ENCODE data around the gene TMEM72.

Gene TMEM72

DNA sequence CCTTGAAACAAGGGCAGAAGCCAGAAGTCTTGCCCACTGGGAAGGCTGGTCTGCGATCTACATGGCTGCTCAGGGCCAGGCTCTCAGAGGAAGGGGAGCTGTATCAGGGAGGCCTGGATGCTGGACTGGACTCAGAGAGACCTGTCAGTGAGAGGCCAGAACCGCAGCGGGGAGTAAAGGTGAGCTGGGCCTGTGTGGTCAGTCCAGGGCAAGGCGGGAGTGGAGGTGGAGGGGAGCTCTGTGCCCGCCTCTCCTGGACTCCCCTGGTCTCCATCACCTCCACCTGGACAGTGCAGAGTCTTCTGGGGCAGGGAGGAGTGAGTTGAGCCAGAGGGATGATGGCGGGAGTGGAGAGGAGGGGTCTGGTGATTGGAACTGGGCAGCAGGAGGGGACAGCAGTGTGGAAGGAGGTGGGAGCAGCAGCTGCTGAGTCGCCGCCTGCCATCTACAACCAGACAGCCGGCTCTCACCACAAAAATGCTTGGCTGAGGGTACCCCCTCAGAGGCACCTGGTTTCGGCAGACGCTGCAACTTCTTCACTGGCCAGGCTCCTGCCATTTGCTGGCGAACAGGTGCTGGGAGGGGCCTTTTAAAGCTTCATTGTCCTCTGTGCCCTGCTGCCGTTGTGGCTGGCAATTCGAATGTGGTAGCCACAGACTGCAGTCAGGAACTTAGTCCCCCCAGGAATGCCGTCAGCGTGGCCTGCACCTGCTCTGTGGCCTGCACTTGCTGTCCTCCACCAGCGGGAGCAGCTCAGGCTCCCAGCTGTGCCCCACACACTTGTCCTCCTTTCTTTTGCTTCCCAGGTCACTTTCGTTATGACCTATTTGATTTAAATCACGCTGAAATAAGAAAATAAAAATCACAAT is 52.0 kb downstream of the TMEM72 start:
- H3K27ac ChIP-seq, result no peak overlapping the region
- H3K36me3 ChIP-seq, result no peaks in the 10 kb centered on the region
- no peaks in the 10 kb centered on the region for H3K27me3 ChIP-seq
- no peaks in the 10 kb centered on the region for H3K9me3 ChIP-seq
- no peak overlapping the region for H3K4me3 ChIP-seq (ENCODE audit: low read depth in 1 of 2, low read length in 1 of 2)
- TF ChIP-seq, protein P1, sequence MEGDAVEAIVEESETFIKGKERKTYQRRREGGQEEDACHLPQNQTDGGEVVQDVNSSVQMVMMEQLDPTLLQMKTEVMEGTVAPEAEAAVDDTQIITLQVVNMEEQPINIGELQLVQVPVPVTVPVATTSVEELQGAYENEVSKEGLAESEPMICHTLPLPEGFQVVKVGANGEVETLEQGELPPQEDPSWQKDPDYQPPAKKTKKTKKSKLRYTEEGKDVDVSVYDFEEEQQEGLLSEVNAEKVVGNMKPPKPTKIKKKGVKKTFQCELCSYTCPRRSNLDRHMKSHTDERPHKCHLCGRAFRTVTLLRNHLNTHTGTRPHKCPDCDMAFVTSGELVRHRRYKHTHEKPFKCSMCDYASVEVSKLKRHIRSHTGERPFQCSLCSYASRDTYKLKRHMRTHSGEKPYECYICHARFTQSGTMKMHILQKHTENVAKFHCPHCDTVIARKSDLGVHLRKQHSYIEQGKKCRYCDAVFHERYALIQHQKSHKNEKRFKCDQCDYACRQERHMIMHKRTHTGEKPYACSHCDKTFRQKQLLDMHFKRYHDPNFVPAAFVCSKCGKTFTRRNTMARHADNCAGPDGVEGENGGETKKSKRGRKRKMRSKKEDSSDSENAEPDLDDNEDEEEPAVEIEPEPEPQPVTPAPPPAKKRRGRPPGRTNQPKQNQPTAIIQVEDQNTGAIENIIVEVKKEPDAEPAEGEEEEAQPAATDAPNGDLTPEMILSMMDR (IDR thresholded peaks at IDR 0.05), result no peak
- H3K4me1 ChIP-seq (ENCODE audit: control insufficient read depth in 1 of 2, insufficient read depth in 1 of 2, low read depth in 1 of 2, low read length in 1 of 2), result peaks cover 51 to 53% of the 10 kb centered on the region in 2 experiments

DNA sequence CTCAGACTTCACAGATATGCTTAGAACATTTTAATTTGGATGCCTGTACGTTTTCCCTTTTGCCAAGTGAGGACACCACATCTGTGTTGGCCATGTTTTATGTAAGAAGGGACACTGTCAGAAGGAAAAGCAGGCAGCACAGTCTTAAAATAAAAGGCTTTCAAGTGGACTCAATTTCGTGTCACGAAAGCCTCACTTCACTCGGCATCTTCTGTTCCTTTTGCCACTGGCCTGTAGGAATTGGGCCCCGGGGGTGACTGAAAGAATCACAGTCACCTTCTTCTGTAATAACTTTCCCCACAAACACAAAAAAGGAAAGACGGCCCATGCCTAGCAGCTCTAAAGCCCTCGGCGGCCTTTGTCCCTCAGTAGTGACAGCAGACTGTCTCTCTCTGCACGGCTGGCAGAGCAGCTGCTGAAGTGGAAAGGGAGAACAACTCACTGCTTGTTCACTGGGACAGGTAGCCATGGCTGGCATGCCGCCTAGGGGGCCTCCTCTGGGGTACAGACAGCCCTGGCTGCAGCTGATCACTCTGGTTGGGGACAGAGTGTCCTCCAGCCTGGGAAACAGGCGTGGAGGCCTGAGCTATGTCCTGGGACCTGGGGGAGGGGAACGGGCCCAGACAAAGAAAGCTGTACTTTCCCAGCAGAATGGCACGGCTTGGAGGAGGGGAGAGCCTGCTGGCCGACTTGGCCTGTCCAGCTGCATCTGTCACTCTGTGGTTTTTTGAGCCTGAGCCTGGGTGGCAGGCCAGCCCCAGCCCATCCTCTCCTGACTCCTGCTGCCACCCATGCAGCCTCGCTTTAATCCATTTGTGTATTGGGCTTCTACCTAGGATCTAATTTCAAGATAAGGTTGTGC is 52.9 kb downstream of the TMEM72 start:
- no peak overlapping the region for H3K4me3 ChIP-seq (ENCODE audit: low read depth in 1 of 2, low read length in 1 of 2)
- H3K27me3 ChIP-seq, result no peaks in the 10 kb centered on the region

DNA sequence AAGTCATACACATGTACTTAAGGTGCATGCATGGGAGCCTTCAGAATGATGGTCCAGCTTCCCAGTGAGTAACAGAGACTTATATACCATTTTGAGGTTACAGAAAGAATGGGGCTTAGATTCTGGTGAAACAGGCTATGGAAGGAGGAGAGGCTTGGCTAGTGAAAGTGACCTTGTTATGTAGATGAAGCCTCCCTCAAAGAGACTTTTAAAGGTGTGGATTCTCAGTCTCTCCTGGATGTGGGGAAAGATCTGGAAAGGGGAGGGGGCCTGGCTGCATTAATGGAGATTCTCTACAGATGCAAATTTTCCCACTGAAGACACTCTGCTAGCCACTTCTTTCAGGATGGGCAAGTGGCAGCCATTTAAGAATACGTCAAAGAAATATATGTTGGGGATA is 54.0 kb downstream of the TMEM72 start:
- Histone ChIP-seq H3K4me3 (ENCODE audit: low read depth in 1 of 2, low read length in 1 of 2) (no peak overlapping the region), H3K4me1 (ENCODE audit: control insufficient read depth in 1 of 2, insufficient read depth in 1 of 2, low read depth in 1 of 2, low read length in 1 of 2) (peaks cover 48 to 55% of the 10 kb centered on the region in 2 experiments), H3K36me3 (no peaks in the 10 kb centered on the region), H3K9me3 (no peaks in the 10 kb centered on the region), H3K27ac (no peak overlapping the region), H3K27me3 (no peaks in the 10 kb centered on the region)
- TF ChIP-seq, protein P1 (IDR thresholded peaks at IDR 0.05), result no peak

More for the DNA sequence above, 52.9 kb downstream of the TMEM72 start:
- no peaks in the 10 kb centered on the region for H3K36me3 ChIP-seq
- H3K4me1 ChIP-seq (ENCODE audit: control insufficient read depth in 1 of 2, insufficient read depth in 1 of 2, low read depth in 1 of 2, low read length in 1 of 2), result peaks cover 51 to 53% of the 10 kb centered on the region in 2 experiments
- TF ChIP-seq, protein P1 (IDR thresholded peaks at IDR 0.05), result no peak
- H3K27ac ChIP-seq, result no peak overlapping the region
- no peaks in the 10 kb centered on the region for H3K9me3 ChIP-seq

DNA sequence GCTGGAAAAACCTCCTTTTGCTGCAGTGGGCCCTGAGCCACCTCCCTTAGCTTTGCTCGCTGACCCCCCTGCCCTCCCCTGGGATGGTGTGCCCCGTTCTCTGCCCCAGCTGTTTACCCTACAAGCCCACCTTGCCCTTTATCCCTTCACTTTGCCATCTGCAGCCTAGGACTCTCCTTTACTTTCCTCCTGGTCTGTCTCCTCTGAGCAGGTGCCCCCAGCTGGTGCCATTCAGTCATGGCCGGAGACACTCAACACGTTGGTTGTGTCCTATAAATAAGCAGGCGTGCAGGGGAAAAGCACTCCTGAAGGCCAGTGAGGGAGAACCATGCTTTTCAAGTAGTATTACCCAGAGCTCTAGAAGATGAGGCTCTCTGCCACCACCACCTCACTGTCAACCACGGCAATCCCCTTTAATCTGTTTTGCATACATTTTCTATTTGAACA is 54.5 kb downstream of the TMEM72 start:
- Histone ChIP-seq H3K4me3 (ENCODE audit: low read depth in 1 of 2, low read length in 1 of 2) (no peak overlapping the region), H3K27ac (no peak overlapping the region), H3K4me1 (ENCODE audit: control insufficient read depth in 1 of 2, insufficient read depth in 1 of 2, low read depth in 1 of 2, low read length in 1 of 2) (peaks cover 42 to 49% of the 10 kb centered on the region in 2 experiments)

More for the DNA sequence above, 54.5 kb downstream of the TMEM72 start:
- TF ChIP-seq, protein P1 (IDR thresholded peaks at IDR 0.05), result no peak
- no peaks in the 10 kb centered on the region for H3K36me3 ChIP-seq
- H3K9me3 ChIP-seq, result no peaks in the 10 kb centered on the region
- H3K27me3 ChIP-seq, result no peaks in the 10 kb centered on the region
